Peyer's patch (tissue), 4 donors: Measurements from ENCODE around the gene SCGB1C2.

Source experiments
- CTCF ChIP-seq, 6 experiments: fragments of 450-650 bp in 4 of 6; fragments of 200-600 bp in 2 of 6; sonication (generic) in 1 of 6; IDR thresholded peaks; one replicate each; pipeline ENCODE4 v1.5.1; 2017 to 2019; ENCODE audit warnings: antibody characterized with exemption in 6 of 6, mild to moderate bottlenecking in 3 of 6, moderate library complexity in 1 of 6
- POLR2A ChIP-seq, 2 donors: fragments of 450-650 bp; IDR thresholded peaks; one replicate each; pipeline ENCODE4 v1.5.1; 2017; ENCODE audit warnings: antibody characterized with exemption in 2 of 2, mild to moderate bottlenecking in 2 of 2, moderate library complexity in 2 of 2

GRCh38 chr17:142876-143784 is 5.8 kb downstream of the SCGB1C2 start:
- TF ChIP-seq CTCF (IDR thresholded peaks at IDR 0.05) = no peak
- TF ChIP-seq POLR2A (IDR thresholded peaks at IDR 0.05) = no peak
